K562 (cell line): ENCODE results near the gene SCIN. TPM values are rescaled to one million over a fixed set of nuclear protein-coding genes. Genes with fewer than 3 reads are reported as not detected.
A peak's percentile ranks its signal among the peaks of the same experiment; 100 is the strongest.

Experiments used
- ARID2 ChIP-seq: fragments of 450-650 bp; IDR thresholded peaks from 2 replicates; pipeline ENCODE4 v1.6.1; 2017; ENCODE audit warnings: antibody characterized with exemption, mild to moderate bottlenecking
- DPF2 ChIP-seq: fragments of 450-650 bp; IDR thresholded peaks from 2 replicates; pipeline ENCODE4 v1.6.1; 2016
- FOXP1 ChIP-seq: sonication (generic); formaldehyde crosslinking; IDR thresholded peaks from 2 replicates; pipeline ENCODE4 v1.8.0; 2022; ENCODE audit warnings: mild to moderate bottlenecking, missing genetic modification reagents
- ILK ChIP-seq: fragments of 450-650 bp; IDR thresholded peaks from 2 replicates; pipeline ENCODE4 v1.6.1; 2016; ENCODE audit warnings: missing genetic modification characterization, low read depth, mild to moderate bottlenecking, missing compliant biosample characterization, moderate library complexity, borderline replicate concordance
- IRF2 ChIP-seq: sonication (generic); formaldehyde crosslinking; IDR thresholded peaks from 2 replicates; pipeline ENCODE4 v1.8.1; 2022; ENCODE audit warnings: mild to moderate bottlenecking, missing genetic modification reagents
- KDM1A ChIP-seq, 2 experiments: fragments of 450-650 bp; IDR thresholded peaks; 2 replicates each; pipeline ENCODE4 v1.6.1; 2016; ENCODE audit warnings: mild to moderate bottlenecking in 2 of 2
- KLF16 ChIP-seq: IDR thresholded peaks from 2 replicates; pipeline ENCODE4 v1.6.1; 2016; ENCODE audit warnings: antibody characterized with exemption
- LEF1 ChIP-seq: fragments of 450-650 bp; IDR thresholded peaks from 2 replicates; pipeline ENCODE4 v1.6.1; 2016; ENCODE audit warnings: mild to moderate bottlenecking
- MAFG ChIP-seq: fragments of 450-650 bp; conservative IDR thresholded peaks from 2 replicates; pipeline ENCODE4 v1.6.1; 2016; ENCODE audit warnings: missing genetic modification characterization, missing compliant biosample characterization
- MCM7 ChIP-seq, 2 experiments: fragments of 450-650 bp; IDR thresholded peaks; 2 replicates each; pipeline ENCODE4 v1.6.1; 2016 to 2018
- MIER1 ChIP-seq: fragments of 450-650 bp; IDR thresholded peaks from 2 replicates; pipeline ENCODE4 v1.6.1; 2016; ENCODE audit warnings: antibody characterized with exemption, mild to moderate bottlenecking, low read depth
- PPARD ChIP-seq: fragments of 250-450 bp; sonication (Bioruptor Pico); IDR thresholded peaks from 2 replicates; pipeline ENCODE4 v1.8.0; 2022; ENCODE audit warnings: inconsistent platforms, mild to moderate bottlenecking, moderate library complexity
- SAFB ChIP-seq: fragments of 200-400 bp; formaldehyde crosslinking; IDR thresholded peaks from 2 replicates; pipeline ENCODE4 v1.6.1; 2017; ENCODE audit warnings: low read depth, low read length, borderline replicate concordance
- SAFB2 ChIP-seq: fragments of 200-400 bp; formaldehyde crosslinking; IDR thresholded peaks from 2 replicates; pipeline ENCODE4 v1.6.1; 2018; ENCODE audit warnings: borderline replicate concordance, low read length, low read depth, moderate library complexity; ENCODE audit not compliant: severe bottlenecking
- SMAD3 ChIP-seq: fragments of 450-650 bp; formaldehyde crosslinking; conservative IDR thresholded peaks from 2 replicates; pipeline ENCODE4 v1.4.0; 2020; ENCODE audit warnings: mild to moderate bottlenecking
- SPI1 ChIP-seq: IDR thresholded peaks from 2 replicates; pipeline ENCODE4 v1.6.1; 2011; ENCODE audit warnings: low read depth, low read length, control low read depth, borderline replicate concordance
- THRAP3 ChIP-seq: fragments of 450-650 bp; IDR thresholded peaks from 2 replicates; pipeline ENCODE4 v1.6.1; 2016; ENCODE audit warnings: mild to moderate bottlenecking, inconsistent platforms, borderline replicate concordance
- YY1 ChIP-seq, 3 experiments: IDR thresholded peaks; 2 replicates each; pipeline ENCODE4 v1.6.1; 2011; ENCODE audit warnings: low read length in 2 of 3, mild to moderate bottlenecking in 2 of 3, moderate library complexity in 2 of 3, borderline replicate concordance in 1 of 3, control low read depth in 1 of 3, low read depth in 1 of 3; ENCODE audit not compliant: insufficient read depth in 3 of 3, insufficient replicate concordance in 2 of 3, control insufficient read depth in 1 of 3, insufficient read length in 1 of 3; ENCODE audit errors: extremely low read depth in 1 of 3
- ZNF165 ChIP-seq: fragments of 250-450 bp; sonication (Bioruptor Pico); IDR thresholded peaks from 2 replicates; pipeline ENCODE4 v1.4.0; 2020; ENCODE audit warnings: borderline replicate concordance
- ZNF217 ChIP-seq: sonication (generic); formaldehyde crosslinking; IDR thresholded peaks from 2 replicates; pipeline ENCODE4 v1.8.0; 2022; ENCODE audit warnings: mild to moderate bottlenecking, missing genetic modification reagents
- ZNF354B ChIP-seq: fragments of 250-450 bp; sonication (Bioruptor Pico); IDR thresholded peaks from 2 replicates; pipeline ENCODE4 v1.4.0; 2020
- polyA plus RNA-seq, 8 experiments: library from polyadenylated mRNA; depleted of rRNA in 4 of 8; stranded (reverse) in 5 of 8; unstranded in 3 of 8; fragments of >200 nt; fragmentation: Nextera tagmentation in 2 of 8; fragmentation: Illumina TruSeq in 1 of 8; extraction: Ambion mirVana in 2 of 8; extraction: Trizol in 1 of 8; gene quantifications; 2 replicates each; pipeline versions ENCODE4 v1.2.1 to v1.2.3, GENCODE V29; 2011 to 2014; ENCODE audit warnings: inconsistent platforms in 1 of 8, missing spikeins in 1 of 8
- total RNA-seq, 7 experiments: library from RNA; depleted of rRNA in 6 of 7; stranded (reverse); fragments of >200 nt in 6 of 7; fragmentation: Illumina TruSeq in 2 of 7; extraction: Trizol in 2 of 7; gene quantifications; 2 replicates each; pipeline versions ENCODE4 v1.2.1 to v1.2.3, GENCODE V29; 2011 to 2021; ENCODE audit warnings: low replicate concordance in 1 of 7
- TF ChIP-seq, protein P1 (sequence below), 3 experiments: IDR thresholded peaks in 2 of 3; conservative IDR thresholded peaks in 1 of 3; 2 replicates each; pipeline ENCODE4 v1.5.1; 2011 to 2012; ENCODE audit warnings: low read length in 3 of 3, mild to moderate bottlenecking in 3 of 3, control low read depth in 2 of 3, improper control_type of control experiment in 1 of 3, inconsistent platforms in 1 of 3, low read depth in 1 of 3, mixed read lengths in 1 of 3, moderate library complexity in 1 of 3; ENCODE audit not compliant: insufficient read depth in 2 of 3
- TF ChIP-seq, protein P2 (sequence below): fragments of 250-450 bp; sonication (Bioruptor Pico); IDR thresholded peaks from 2 replicates; pipeline ENCODE4 v1.4.0; 2020; ENCODE audit warnings: borderline replicate concordance
- TF ChIP-seq, protein P3 (sequence below), 3 experiments: fragments of 200-800 bp in 1 of 3; sonication (Bioruptor generic) in 1 of 3; sonication (generic) in 1 of 3; formaldehyde crosslinking in 1 of 3; IDR thresholded peaks; 2 replicates each; pipeline versions ENCODE4 v1.6.1 to v1.8.0; 2016 to 2022; ENCODE audit warnings: mild to moderate bottlenecking in 2 of 3, missing compliant biosample characterization in 2 of 3, missing genetic modification characterization in 2 of 3, missing genetic modification reagents in 1 of 3

SCIN gene
- total and polyA plus RNA-seq, 9 of the 15 experiments (the other 6 are each of a cell fraction or from before 2014, with no cell fraction given): 0.67 to 18.2 (median 10.6) TPM

DNA sequence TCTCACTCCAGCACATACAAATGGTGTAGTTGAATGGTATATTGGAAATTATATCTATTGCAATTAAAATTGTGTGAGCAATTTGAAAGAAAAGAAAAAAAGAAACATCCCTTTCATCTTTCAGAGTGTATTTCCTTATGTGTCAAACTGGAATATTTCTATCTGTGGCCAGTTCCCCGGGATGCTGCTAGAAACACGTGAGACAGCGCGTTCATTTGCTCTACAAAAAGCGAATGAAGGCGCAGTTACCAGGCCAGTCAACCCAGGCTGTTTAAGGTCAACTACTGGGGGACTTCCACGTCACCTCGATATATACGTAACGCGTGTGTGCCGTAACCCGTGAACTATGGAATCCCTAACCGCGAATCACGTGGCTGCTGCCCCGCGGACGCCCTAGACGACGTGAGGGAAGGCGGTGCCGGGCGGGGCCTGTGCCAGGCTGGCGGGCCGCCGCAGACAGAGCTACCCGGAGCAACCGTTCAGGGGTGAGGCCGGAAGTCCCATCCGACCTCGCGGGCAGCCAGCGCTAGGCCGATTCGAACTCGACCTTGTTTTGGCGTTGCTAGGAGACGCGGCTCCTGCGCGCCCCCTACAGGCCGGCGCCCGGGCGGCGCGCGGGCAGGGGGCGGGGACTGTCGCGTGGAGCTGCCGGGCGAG lies 115.8 kb downstream of the SCIN start (continued):
- TF ChIP-seq PPARD (CRISPR knock-in tag) (no peak), KDM1A (IDR thresholded peaks at IDR 0.05) (no peak), SMAD3 (peak; percentile 67), ZNF165 (no peak), ZNF354B (CRISPR knock-in tag) (no peak), SAFB (peak; percentile 45; the same call in 1 of the 2 replicates), MIER1 (no peak), KLF16 (peak; percentile 41; the same call in 1 of the 2 replicates), ILK (tag) (no peak), ARID2 (no peak), LEF1 (peak; percentile 56; the same call in 1 of the 2 replicates), DPF2 (no peak), YY1 (IDR thresholded peaks at IDR 0.05; ENCODE audit: borderline replicate concordance in 1 of 3, control insufficient read depth in 1 of 3, extremely low read depth in 1 of 3, insufficient read depth in 3 of 3, insufficient read length in 1 of 3, insufficient replicate concordance in 2 of 3, low read depth in 1 of 3, low read length in 2 of 3) (peak in 1 of 3 experiments; percentile 69), MCM7 (IDR thresholded peaks at IDR 0.05) (no peak), SPI1 (no peak), SAFB2 (no peak), ZNF217 (no peak), THRAP3 (no peak), FOXP1 (no peak; the same call in 1 of the 2 replicates), MAFG (tag) (no peak), IRF2 (CRISPR knock-in tag) (no peak)
- TF ChIP-seq, protein P1, sequence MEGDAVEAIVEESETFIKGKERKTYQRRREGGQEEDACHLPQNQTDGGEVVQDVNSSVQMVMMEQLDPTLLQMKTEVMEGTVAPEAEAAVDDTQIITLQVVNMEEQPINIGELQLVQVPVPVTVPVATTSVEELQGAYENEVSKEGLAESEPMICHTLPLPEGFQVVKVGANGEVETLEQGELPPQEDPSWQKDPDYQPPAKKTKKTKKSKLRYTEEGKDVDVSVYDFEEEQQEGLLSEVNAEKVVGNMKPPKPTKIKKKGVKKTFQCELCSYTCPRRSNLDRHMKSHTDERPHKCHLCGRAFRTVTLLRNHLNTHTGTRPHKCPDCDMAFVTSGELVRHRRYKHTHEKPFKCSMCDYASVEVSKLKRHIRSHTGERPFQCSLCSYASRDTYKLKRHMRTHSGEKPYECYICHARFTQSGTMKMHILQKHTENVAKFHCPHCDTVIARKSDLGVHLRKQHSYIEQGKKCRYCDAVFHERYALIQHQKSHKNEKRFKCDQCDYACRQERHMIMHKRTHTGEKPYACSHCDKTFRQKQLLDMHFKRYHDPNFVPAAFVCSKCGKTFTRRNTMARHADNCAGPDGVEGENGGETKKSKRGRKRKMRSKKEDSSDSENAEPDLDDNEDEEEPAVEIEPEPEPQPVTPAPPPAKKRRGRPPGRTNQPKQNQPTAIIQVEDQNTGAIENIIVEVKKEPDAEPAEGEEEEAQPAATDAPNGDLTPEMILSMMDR (IDR thresholded peaks at IDR 0.05 in 2 of 3, conservative IDR thresholded peaks at IDR 0.05 in 1 of 3; ENCODE audit: insufficient read depth in 2 of 3, low read depth in 1 of 3, low read length in 3 of 3): peak; percentile 73 to 90 (median 89)
- TF ChIP-seq, protein P2, sequence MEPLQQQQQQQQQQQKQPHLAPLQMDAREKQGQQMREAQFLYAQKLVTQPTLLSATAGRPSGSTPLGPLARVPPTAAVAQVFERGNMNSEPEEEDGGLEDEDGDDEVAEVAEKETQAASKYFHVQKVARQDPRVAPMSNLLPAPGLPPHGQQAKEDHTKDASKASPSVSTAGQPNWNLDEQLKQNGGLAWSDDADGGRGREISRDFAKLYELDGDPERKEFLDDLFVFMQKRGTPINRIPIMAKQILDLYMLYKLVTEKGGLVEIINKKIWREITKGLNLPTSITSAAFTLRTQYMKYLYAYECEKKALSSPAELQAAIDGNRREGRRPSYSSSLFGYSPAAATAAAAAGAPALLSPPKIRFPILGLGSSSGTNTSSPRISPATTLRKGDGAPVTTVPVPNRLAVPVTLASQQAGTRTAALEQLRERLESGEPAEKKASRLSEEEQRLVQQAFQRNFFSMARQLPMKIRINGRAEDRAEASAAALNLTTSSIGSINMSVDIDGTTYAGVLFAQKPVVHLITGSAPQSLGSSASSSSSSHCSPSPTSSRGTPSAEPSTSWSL (CRISPR knock-in tag): no peak
- TF ChIP-seq, protein P3, sequence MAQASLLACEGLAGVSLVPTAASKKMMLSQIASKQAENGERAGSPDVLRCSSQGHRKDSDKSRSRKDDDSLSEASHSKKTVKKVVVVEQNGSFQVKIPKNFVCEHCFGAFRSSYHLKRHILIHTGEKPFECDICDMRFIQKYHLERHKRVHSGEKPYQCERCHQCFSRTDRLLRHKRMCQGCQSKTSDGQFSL (CRISPR knock-in tag; IDR thresholded peaks at IDR 0.05): no peak
- TF ChIP-seq, protein P3 (tag; IDR thresholded peaks at IDR 0.05): no peak
